K562 (cell line): ENCODE measurements around the gene HYOU1. TPM values are rescaled to one million over a fixed set of nuclear protein-coding genes. Genes with fewer than 3 reads are reported as not detected.
A peak's percentile ranks its signal among the peaks of the same experiment; 100 is the strongest.

Experiments used
- ARID4B ChIP-seq: sonication (generic); formaldehyde crosslinking; IDR thresholded peaks from 2 replicates; pipeline ENCODE4 v1.8.0; 2022; ENCODE audit warnings: mild to moderate bottlenecking, missing genetic modification reagents
- BMI1 ChIP-seq: fragments of 150-350 bp; IDR thresholded peaks from 2 replicates; pipeline ENCODE4 v1.6.1; 2014; ENCODE audit warnings: low read length
- EP400 ChIP-seq: fragments of 450-650 bp; IDR thresholded peaks from 2 replicates; pipeline ENCODE4 v1.6.1; 2017; ENCODE audit warnings: antibody characterized with exemption, mild to moderate bottlenecking, moderate library complexity
- ETV5 ChIP-seq: sonication (generic); formaldehyde crosslinking; IDR thresholded peaks from 2 replicates; pipeline ENCODE4 v1.4.0; 2020; ENCODE audit warnings: low read depth, mild to moderate bottlenecking, missing genetic modification reagents
- ILF3 ChIP-seq: fragments of 450-650 bp; IDR thresholded peaks from 2 replicates; pipeline ENCODE4 v1.6.1; 2018; ENCODE audit warnings: antibody characterized with exemption, mild to moderate bottlenecking, moderate library complexity, borderline replicate concordance
- LCOR ChIP-seq: sonication (generic); formaldehyde crosslinking; IDR thresholded peaks from 2 replicates; pipeline ENCODE4 v1.8.0; 2022; ENCODE audit warnings: mild to moderate bottlenecking, missing genetic modification reagents
- NFIC ChIP-seq: fragments of 450-650 bp; IDR thresholded peaks from 2 replicates; pipeline ENCODE4 v1.6.1; 2017; ENCODE audit warnings: mild to moderate bottlenecking, inconsistent platforms
- NR2C2 ChIP-seq, 2 experiments: fragments of 200-800 bp in 1 of 2; sonication (Bioruptor generic) in 1 of 2; sonication (generic) in 1 of 2; formaldehyde crosslinking in 1 of 2; IDR thresholded peaks; 2 replicates each; pipeline versions ENCODE4 v1.6.1 to v1.8.0; 2016 to 2022; ENCODE audit warnings: mild to moderate bottlenecking in 1 of 2, missing compliant biosample characterization in 1 of 2, missing genetic modification characterization in 1 of 2, missing genetic modification reagents in 1 of 2
- NR3C1 ChIP-seq: sonication (generic); formaldehyde crosslinking; IDR thresholded peaks from 2 replicates; pipeline ENCODE4 v1.8.1; 2022; ENCODE audit warnings: missing genetic modification reagents
- PHB2 ChIP-seq: fragments of 450-650 bp; IDR thresholded peaks from 2 replicates; pipeline ENCODE4 v1.6.1; 2017; ENCODE audit warnings: low read depth
- POLR2G ChIP-seq: fragments of 200-400 bp; formaldehyde crosslinking; IDR thresholded peaks from 2 replicates; pipeline ENCODE4 v1.6.1; 2017; ENCODE audit warnings: low read depth, mild to moderate bottlenecking, antibody characterized with exemption, low read length, moderate library complexity
- RFX1 ChIP-seq: fragments of 450-650 bp; IDR thresholded peaks from 2 replicates; pipeline ENCODE4 v1.6.1; 2016; ENCODE audit warnings: mild to moderate bottlenecking, moderate library complexity
- SMARCA4 ChIP-seq: fragments of 450-650 bp; IDR thresholded peaks from 2 replicates; pipeline ENCODE4 v1.6.1; 2016
- TAF15 ChIP-seq: fragments of 200-400 bp; formaldehyde crosslinking; IDR thresholded peaks from 2 replicates; pipeline ENCODE4 v1.6.1; 2017; ENCODE audit warnings: mild to moderate bottlenecking, low read depth, low read length, moderate library complexity
- TAF9B ChIP-seq: fragments of 450-650 bp; IDR thresholded peaks from 2 replicates; pipeline ENCODE4 v1.6.1; 2018; ENCODE audit warnings: mild to moderate bottlenecking; ENCODE audit not compliant: partially characterized antibody
- TRIM28 ChIP-seq: fragments of 450-650 bp; IDR thresholded peaks from 2 replicates; pipeline ENCODE4 v1.6.1; 2017
- U2AF2 ChIP-seq: fragments of 200-400 bp; formaldehyde crosslinking; optimal IDR thresholded peaks from 2 replicates; pipeline ENCODE3; 2017; ENCODE audit warnings: low read depth, mild to moderate bottlenecking, low read length
- ZC3H8 ChIP-seq: fragments of 450-650 bp; IDR thresholded peaks from 2 replicates; pipeline ENCODE4 v1.6.1; 2017
- ZNF449 ChIP-seq: fragments of 250-450 bp; sonication (Bioruptor Pico); IDR thresholded peaks from 2 replicates; pipeline ENCODE4 v1.8.0; 2022; ENCODE audit warnings: moderate library complexity, mild to moderate bottlenecking, inconsistent platforms
- ZNF57 ChIP-seq: fragments of 450-650 bp; formaldehyde crosslinking; IDR thresholded peaks from 2 replicates; pipeline ENCODE4 v1.4.0; 2020; ENCODE audit warnings: mild to moderate bottlenecking, moderate library complexity
- ZNF785 ChIP-seq: fragments of 250-450 bp; sonication (Bioruptor Pico); IDR thresholded peaks from 2 replicates; pipeline ENCODE4 v1.4.0; 2020; ENCODE audit warnings: mild to moderate bottlenecking
- polyA plus RNA-seq, 8 experiments: library from polyadenylated mRNA; depleted of rRNA in 4 of 8; stranded (reverse) in 5 of 8; unstranded in 3 of 8; fragments of >200 nt; fragmentation: Nextera tagmentation in 2 of 8; fragmentation: Illumina TruSeq in 1 of 8; extraction: Ambion mirVana in 2 of 8; extraction: Trizol in 1 of 8; gene quantifications; 2 replicates each; pipeline versions ENCODE4 v1.2.1 to v1.2.3, GENCODE V29; 2011 to 2014; ENCODE audit warnings: inconsistent platforms in 1 of 8, missing spikeins in 1 of 8
- total RNA-seq, 7 experiments: library from RNA; depleted of rRNA in 6 of 7; stranded (reverse); fragments of >200 nt in 6 of 7; fragmentation: Illumina TruSeq in 2 of 7; extraction: Trizol in 2 of 7; gene quantifications; 2 replicates each; pipeline versions ENCODE4 v1.2.1 to v1.2.3, GENCODE V29; 2011 to 2021; ENCODE audit warnings: low replicate concordance in 1 of 7

The HYOU1 gene
- total and polyA plus RNA-seq, 9 of the 15 experiments (the other 6 are each of a cell fraction or from before 2014, with no cell fraction given), result 19.5 to 197 (median 128) TPM

- TF ChIP-seq SMARCA4, result peak; percentile 78
- TF ChIP-seq ZC3H8, result no peak
- no peak for TF ChIP-seq ETV5
- no peak for TF ChIP-seq RFX1
- no peak for TF ChIP-seq ZNF785 (CRISPR knock-in tag)
- no peak for TF ChIP-seq NR3C1 (CRISPR knock-in tag)
- TF ChIP-seq TAF9B, result no peak
- TF ChIP-seq NR2C2 (CRISPR knock-in tag; IDR thresholded peaks at IDR 0.05), result no peak
- no peak for TF ChIP-seq NR2C2 (tag; IDR thresholded peaks at IDR 0.05)
- TF ChIP-seq EP400, result peak; percentile 40; the same call in 1 of the 2 replicates
- TF ChIP-seq LCOR, result 0 out of 2 replicates have a peak, but pooled peaks have one; percentile 49
- TF ChIP-seq U2AF2, result no peak
- 0 out of 2 replicates have a peak, but pooled peaks have one; percentile 52 for TF ChIP-seq TRIM28
- TF ChIP-seq ZNF57 (CRISPR knock-in tag), result no peak
- TF ChIP-seq TAF15, result no peak
- no peak for TF ChIP-seq ZNF449 (CRISPR knock-in tag)
- TF ChIP-seq ARID4B (CRISPR knock-in tag), result no peak
- no peak for TF ChIP-seq POLR2G
- peak; percentile 98 for TF ChIP-seq NFIC
- TF ChIP-seq ILF3, result no peak
- TF ChIP-seq PHB2, result no peak
- TF ChIP-seq BMI1, result no peak
Observed at GRCh38 chr11:119062779-119063178, 5.8 kb upstream of the HYOU1 start (continued).
